HUES48 (cell line): ENCODE data around the gene FOXK1.

ENCODE experiments used
- H3K27ac ChIP-seq: one replicate; pipeline ENCODE4 v1.7.0; 2013; ENCODE audit warnings: low read depth, low read length, inconsistent platforms
- H3K27me3 ChIP-seq: 2 replicates; pipeline ENCODE4 v1.6.1; 2013; ENCODE audit warnings: mild to moderate bottlenecking, low read length; ENCODE audit not compliant: control insufficient read depth, insufficient read depth
- H3K36me3 ChIP-seq: 2 replicates; pipeline ENCODE4 v1.6.1; 2013; ENCODE audit warnings: low read length; ENCODE audit not compliant: control insufficient read depth, insufficient read depth
- H3K4me1 ChIP-seq: 2 replicates; pipeline ENCODE4 v1.6.1; 2013; ENCODE audit warnings: mild to moderate bottlenecking, low read length; ENCODE audit not compliant: control insufficient read depth, insufficient read depth
- H3K4me3 ChIP-seq: 2 replicates; pipeline ENCODE4 v1.5.1; 2013; ENCODE audit warnings: mild to moderate bottlenecking, low read depth, low read length
- H3K9ac ChIP-seq: 2 replicates; pipeline ENCODE4 v1.6.1; 2013; ENCODE audit warnings: mild to moderate bottlenecking, low read depth, low read length, moderate library complexity
- H3K9me3 ChIP-seq: 2 replicates; pipeline ENCODE4 v1.6.1; 2013; ENCODE audit warnings: low read length; ENCODE audit not compliant: control insufficient read depth, insufficient read depth

The FOXK1 gene

DNA sequence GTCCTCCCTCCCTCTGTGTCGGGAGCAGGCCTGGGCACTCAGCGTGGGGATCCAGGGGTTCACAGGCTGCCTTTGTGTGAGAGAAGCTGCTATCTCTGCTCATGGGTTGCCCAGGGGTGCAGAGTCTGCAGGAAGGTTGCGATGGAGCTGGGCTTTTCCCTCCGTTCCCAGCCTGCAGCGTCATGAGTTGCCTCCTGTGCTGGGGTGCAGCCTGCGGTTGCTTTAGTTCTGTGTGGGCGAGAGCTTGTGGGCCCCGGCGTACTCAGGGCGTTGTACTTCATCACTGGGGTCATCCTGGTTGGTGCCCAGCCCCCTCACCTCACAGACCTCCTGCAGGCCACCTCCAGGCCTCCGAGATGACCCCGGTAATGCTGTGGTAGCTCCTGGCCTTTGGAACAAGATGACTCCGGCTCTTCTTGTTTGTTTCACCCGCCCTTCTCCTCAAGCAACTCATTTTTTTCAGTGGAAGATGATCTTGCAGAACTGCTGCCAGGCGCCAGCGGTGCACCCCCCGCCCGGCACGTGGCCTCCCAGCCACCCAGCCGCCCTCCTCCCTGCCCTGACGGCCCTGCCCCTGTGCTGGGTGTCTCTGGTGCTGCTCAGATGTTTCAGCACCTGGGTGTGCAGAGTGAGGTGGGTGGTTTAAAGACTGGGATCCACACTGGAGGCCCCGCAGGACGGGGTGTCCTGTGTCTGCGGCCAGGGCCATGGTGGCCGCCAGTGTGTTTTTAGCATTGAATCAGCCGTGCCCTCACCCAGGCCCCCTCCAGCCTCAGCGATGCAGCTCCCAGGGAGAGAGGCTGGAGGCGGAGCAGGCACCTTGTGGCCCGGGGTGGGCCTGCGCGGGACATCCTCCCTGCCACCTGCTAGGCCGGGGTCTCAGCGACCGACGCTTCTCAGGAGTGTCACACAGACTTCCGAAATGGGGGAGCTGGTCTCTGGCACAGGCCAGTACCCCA, 100.5 kb downstream of the FOXK1 start:
- H3K9me3 ChIP-seq = no peaks in the 10 kb centered on the region
- no peak overlapping the region for H3K4me3 ChIP-seq
- H3K4me1 ChIP-seq = no peaks in the 10 kb centered on the region
- peaks cover 48% of the 10 kb centered on the region for H3K36me3 ChIP-seq
- no peak overlapping the region for H3K27ac ChIP-seq
- H3K27me3 ChIP-seq = no peaks in the 10 kb centered on the region
- H3K9ac ChIP-seq = no peak overlapping the region

DNA sequence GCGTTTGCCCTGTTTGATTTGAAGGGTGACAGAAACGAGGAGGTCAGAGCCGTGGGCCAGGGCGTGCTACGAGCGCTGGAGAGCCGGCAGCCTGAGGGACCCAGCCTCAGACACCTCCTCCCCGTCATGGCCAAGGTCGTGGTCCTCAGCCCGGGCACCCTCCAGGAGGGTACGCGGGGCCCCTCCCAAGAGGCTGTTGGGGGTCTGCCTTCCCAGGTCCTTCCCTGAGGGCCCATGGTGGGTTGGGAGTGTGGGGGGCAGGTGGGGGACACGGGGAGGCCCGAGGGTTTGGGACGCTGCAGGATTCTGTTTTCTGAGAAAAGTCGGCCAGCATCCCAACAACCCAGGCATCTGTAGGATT, 101.2 kb downstream of the FOXK1 start:
- Histone ChIP-seq H3K36me3 (peaks cover 55% of the 10 kb centered on the region), H3K4me1 (no peaks in the 10 kb centered on the region), H3K9me3 (no peaks in the 10 kb centered on the region), H3K9ac (no peak overlapping the region), H3K27me3 (no peaks in the 10 kb centered on the region), H3K4me3 (no peak overlapping the region), H3K27ac (no peak overlapping the region)

DNA sequence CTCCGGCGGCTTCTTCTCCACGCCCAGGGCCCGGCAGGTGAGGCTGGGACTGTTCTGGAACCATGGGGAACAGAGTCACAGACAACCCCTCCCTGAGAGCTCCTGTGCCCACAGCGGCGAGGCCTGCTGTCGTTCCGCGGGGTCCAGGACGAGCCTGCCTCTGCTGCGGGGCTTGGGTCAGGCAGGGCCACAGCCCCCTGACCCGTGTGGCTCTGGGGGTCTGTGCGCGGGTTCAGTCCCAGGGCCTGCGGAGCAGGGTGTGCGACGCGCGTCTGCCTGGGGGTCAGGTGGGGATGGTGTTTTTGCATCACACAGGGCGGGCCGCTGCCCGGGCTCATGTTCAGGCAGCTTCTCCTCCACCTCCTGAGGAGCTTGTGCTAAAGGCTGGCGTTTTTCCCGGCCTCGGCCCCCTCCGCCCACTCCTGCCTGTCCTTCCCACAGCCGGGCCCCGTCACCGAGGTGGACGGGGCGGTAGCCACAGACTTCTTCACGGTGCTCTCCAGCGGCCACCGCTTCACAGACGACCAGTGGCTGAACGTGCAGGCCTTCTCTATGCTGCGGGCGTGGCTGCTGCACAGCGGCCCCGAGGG, 101.8 kb downstream of the FOXK1 start:
- Histone ChIP-seq H3K36me3 (peaks cover 55% of the 10 kb centered on the region), H3K9ac (no peak overlapping the region), H3K4me1 (no peaks in the 10 kb centered on the region), H3K27me3 (no peaks in the 10 kb centered on the region), H3K27ac (no peak overlapping the region), H3K4me3 (no peak overlapping the region), H3K9me3 (no peaks in the 10 kb centered on the region)

DNA sequence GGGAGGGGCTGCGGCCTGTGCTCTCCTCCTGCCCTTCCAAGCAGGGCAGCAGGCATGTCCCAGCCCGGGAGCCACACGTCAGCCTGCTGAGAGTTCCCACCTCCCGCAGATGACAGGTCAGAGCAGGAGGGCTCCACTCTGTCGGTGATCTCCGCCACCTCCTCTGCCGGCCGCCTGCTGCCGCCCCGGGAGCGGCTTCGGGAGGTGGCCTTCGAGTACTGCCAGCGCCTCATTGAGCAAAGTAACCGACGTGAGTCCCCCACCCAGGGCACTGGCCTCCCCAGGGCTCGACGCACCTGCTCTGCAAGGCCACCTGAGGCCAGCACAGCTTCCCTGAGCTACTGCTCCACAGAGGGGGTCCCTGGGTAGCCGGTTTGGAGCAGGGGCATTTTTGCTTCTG, 102.7 kb downstream of the FOXK1 start:
- H3K27ac ChIP-seq = no peak overlapping the region
- no peak overlapping the region for H3K4me3 ChIP-seq
- no peaks in the 10 kb centered on the region for H3K4me1 ChIP-seq
- H3K9ac ChIP-seq = no peak overlapping the region
- no peaks in the 10 kb centered on the region for H3K27me3 ChIP-seq
- peaks cover 55% of the 10 kb centered on the region for H3K36me3 ChIP-seq
- H3K9me3 ChIP-seq = no peaks in the 10 kb centered on the region

- H3K9ac ChIP-seq = no peak overlapping the region
- peaks cover 55% of the 10 kb centered on the region for H3K36me3 ChIP-seq
- H3K27me3 ChIP-seq = no peaks in the 10 kb centered on the region
- no peaks in the 10 kb centered on the region for H3K9me3 ChIP-seq
- no peaks in the 10 kb centered on the region for H3K4me1 ChIP-seq
- H3K27ac ChIP-seq = no peak overlapping the region
- H3K4me3 ChIP-seq = no peak overlapping the region
These were observed 103.3 kb downstream of the FOXK1 start for GRCh38 chr7:4785371-4785770.

GRCh38 chr7:4786015-4786414, 103.9 kb downstream of the FOXK1 start:
- H3K9me3 ChIP-seq = no peaks in the 10 kb centered on the region
- H3K36me3 ChIP-seq = peaks cover 59% of the 10 kb centered on the region
- H3K4me1 ChIP-seq = no peaks in the 10 kb centered on the region
- no peaks in the 10 kb centered on the region for H3K27me3 ChIP-seq
- H3K4me3 ChIP-seq = no peak overlapping the region
- H3K9ac ChIP-seq = no peak overlapping the region
- no peak overlapping the region for H3K27ac ChIP-seq

DNA sequence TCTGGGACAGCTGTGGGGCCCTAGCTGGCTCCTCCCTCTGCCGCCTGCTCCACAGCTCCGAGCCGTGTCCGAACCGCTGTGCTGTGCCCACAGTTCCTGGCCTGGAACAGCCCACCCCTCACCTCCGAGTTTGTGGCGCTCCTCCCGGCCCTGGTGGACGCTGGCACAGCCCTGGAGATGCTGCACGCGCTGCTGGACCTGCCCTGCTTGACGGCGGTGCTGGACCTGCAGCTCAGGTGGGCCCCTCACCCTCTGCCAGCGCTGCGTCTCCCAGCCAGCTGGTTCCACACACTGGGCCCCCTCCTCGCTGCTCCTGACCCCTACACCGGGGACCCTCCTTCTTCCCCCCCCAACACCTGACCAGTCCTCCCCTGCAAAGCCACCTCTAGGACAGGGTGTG, 105.4 kb downstream of the FOXK1 start:
- Histone ChIP-seq H3K27me3 (no peaks in the 10 kb centered on the region), H3K36me3 (peaks cover 52% of the 10 kb centered on the region), H3K9ac (no peak overlapping the region), H3K9me3 (no peaks in the 10 kb centered on the region), H3K4me1 (no peaks in the 10 kb centered on the region), H3K4me3 (no peak overlapping the region), H3K27ac (no peak overlapping the region)

- Histone ChIP-seq H3K9ac (no peak overlapping the region), H3K4me3 (no peak overlapping the region), H3K27me3 (no peaks in the 10 kb centered on the region), H3K4me1 (no peaks in the 10 kb centered on the region), H3K36me3 (peaks cover 49% of the 10 kb centered on the region), H3K27ac (no peak overlapping the region), H3K9me3 (no peaks in the 10 kb centered on the region)
These were observed 106.0 kb downstream of the FOXK1 start for GRCh38 chr7:4787947-4788626.

DNA sequence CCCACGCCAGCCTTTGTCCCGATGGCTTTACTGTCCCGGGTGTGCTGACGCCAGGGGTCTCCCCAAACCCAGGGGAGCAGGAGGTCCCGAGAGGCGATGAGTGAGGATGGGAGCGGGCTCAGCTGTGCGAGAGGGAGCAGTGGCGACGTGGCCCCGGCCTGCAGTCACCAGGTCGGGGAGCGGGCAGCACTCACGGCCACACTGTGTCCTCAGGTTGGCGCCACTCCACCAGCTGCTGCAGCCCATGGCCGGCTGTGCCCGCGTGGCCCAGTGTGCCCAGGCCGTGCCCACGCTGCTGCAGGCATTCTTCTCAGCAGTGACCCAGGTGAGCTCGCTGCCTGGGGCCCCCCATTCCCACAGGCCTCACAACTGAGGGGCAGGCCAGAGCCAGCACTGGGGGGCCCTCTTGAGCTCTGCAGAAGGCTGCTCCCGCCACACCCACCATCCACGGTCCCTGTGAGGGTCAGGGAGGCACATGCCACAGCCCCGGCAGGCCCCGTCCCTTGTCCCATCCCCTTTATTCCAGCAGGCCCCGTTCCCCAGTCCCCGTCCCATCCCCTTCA, 106.6 kb downstream of the FOXK1 start:
- Histone ChIP-seq H3K27me3 (no peaks in the 10 kb centered on the region), H3K9ac (no peak overlapping the region), H3K9me3 (no peaks in the 10 kb centered on the region), H3K36me3 (peaks cover 44% of the 10 kb centered on the region), H3K4me3 (no peak overlapping the region), H3K4me1 (no peaks in the 10 kb centered on the region), H3K27ac (no peak overlapping the region)

- no peak overlapping the region for H3K9ac ChIP-seq
- H3K4me1 ChIP-seq = no peaks in the 10 kb centered on the region
- no peaks in the 10 kb centered on the region for H3K27me3 ChIP-seq
- no peaks in the 10 kb centered on the region for H3K9me3 ChIP-seq
- H3K27ac ChIP-seq = no peak overlapping the region
- no peak overlapping the region for H3K4me3 ChIP-seq
- peaks cover 40% of the 10 kb centered on the region for H3K36me3 ChIP-seq
These were observed 107.3 kb downstream of the FOXK1 start for GRCh38 chr7:4789194-4790077.
